ENCODE results near the gene SRRD. TPM values are rescaled to one million over a fixed set of nuclear protein-coding genes. Genes with fewer than 3 reads are reported as not detected.

SRRD gene
- total and polyA plus RNA-seq, 2 of the 8 experiments (the other 6 are each of a cell fraction or from before 2014, with no cell fraction given), result 17.1 to 25.3 TPM

GRCh38 chr22:26437694-26438392 lies 45.8 kb upstream of the SRRD start:
- no peak overlapping the region for H2BK12ac ChIP-seq (ENCODE audit: low read depth, low read length)
- H3K23me2 ChIP-seq (ENCODE audit: low read depth, low read length), result 0 out of 2 replicates have a peak, but pooled peaks cover 2% of the 10 kb centered on the region
- no peak for DNase-seq (ENCODE audit: low read depth in 1 of 2, low spot score in 2 of 2)
- CTCF ChIA-PET (ENCODE audit: partially characterized antibody), result interaction anchor here (0.6 to 3.9 kb wide), 20 partner anchors 9 to 716 kb away, joined by 3 to 23 read pairs (median 4); partner anchors contain the start of gene ASPHD2
- H2BK15ac ChIP-seq (ENCODE audit: low read length), result no peak overlapping the region
- no peak overlapping the region for H3K4me3 ChIP-seq (ENCODE audit: extremely low read depth in 1 of 4, insufficient read depth in 2 of 4, low read depth in 3 of 4, low read length in 4 of 4)
- H3K79me2 ChIP-seq (ENCODE audit: control insufficient read depth in 1 of 2, insufficient read depth in 2 of 2, low read length in 2 of 2), result no peaks in the 10 kb centered on the region; a peak in 1 of 4 replicates
- POLR2A ChIA-PET (ENCODE audit: partially characterized antibody), result interaction anchor here (1.0 to 5.1 kb wide), 5 partner anchors 8 to 68 kb away, joined by 3 to 14 read pairs (median 7); partner anchors contain the start of genes ASPHD2, HPS4 and SRRD
- H3K14ac ChIP-seq (ENCODE audit: insufficient read length), result no peak overlapping the region
- H2AK5ac ChIP-seq (ENCODE audit: low read depth, low read length), result no peak overlapping the region
- peaks cover 12% of the 10 kb centered on the region for H3K79me1 ChIP-seq (ENCODE audit: low read depth, low read length)
- H4K5ac ChIP-seq (ENCODE audit: insufficient read length, low read depth, low read length), result no peak overlapping the region
- H3K4ac ChIP-seq (replicated peaks; ENCODE audit: insufficient read length, low read depth, low read length), result no peak overlapping the region
- 82% methylated on average over 14 of the region's 14 CpGs; no CpG with 5 or more reads in 1 of the 2 experiments for WGBS, 2 experiments (ENCODE audit: extremely low coverage in 1 of 2, insufficient coverage in 1 of 2, insufficient read length in 1 of 2, insufficient replicate concordance in 2 of 2, low coverage in 1 of 2, low lambda C conversion rate in 2 of 2, missing lambda C conversion rate in 1 of 2)
- H3K36me3 ChIP-seq (ENCODE audit: control insufficient read depth in 2 of 4, insufficient read depth in 4 of 4, low read length in 3 of 4), result peaks cover 0 to 7% (median 4%) of the 10 kb centered on the region in 4 experiments; a peak in 4 of 8 replicates
- no peak overlapping the region for H3K4me2 ChIP-seq (ENCODE audit: insufficient read depth in 1 of 2, low read depth in 2 of 2, low read length in 2 of 2)
- H3K9ac ChIP-seq (replicated peaks in 1 of 4; ENCODE audit: extremely low read depth in 1 of 4, low read depth in 3 of 4, low read length in 3 of 4), result no peak overlapping the region
- no peak overlapping the region for H4K91ac ChIP-seq (replicated peaks; ENCODE audit: insufficient read length, low read length)
- no peak overlapping the region for H2AFZ ChIP-seq (ENCODE audit: low read length)
- no peak overlapping the region for H3K56ac ChIP-seq (replicated peaks; ENCODE audit: insufficient read length, low read depth, low read length)
- no peak overlapping the region for H3K23ac ChIP-seq (ENCODE audit: insufficient read length)
- no peak overlapping the region for H2BK120ac ChIP-seq (replicated peaks; ENCODE audit: low read depth, low read length)
- no peak overlapping the region for H2BK5ac ChIP-seq (ENCODE audit: low read depth, low read length)
- H3K27ac ChIP-seq (ENCODE audit: low read depth, low read length), result no peak overlapping the region
- H3K18ac ChIP-seq (ENCODE audit: extremely low read depth, low read length), result no peak overlapping the region
- no peak for FAIRE-seq
- no peak overlapping the region for H2BK20ac ChIP-seq (ENCODE audit: low read length)
- H4K20me1 ChIP-seq (replicated peaks in 1 of 2; ENCODE audit: control insufficient read depth in 1 of 2, insufficient read depth in 2 of 2, low read length in 2 of 2), result peaks cover 1 to 11% of the 10 kb centered on the region in 2 experiments
- no peak overlapping the region; the same call in 1 of the 2 replicates for H4K8ac ChIP-seq (ENCODE audit: extremely low read depth, insufficient read depth, low read length)
- H3K9me3 ChIP-seq (ENCODE audit: insufficient read depth in 2 of 2, low read depth in 1 of 2, low read length in 1 of 2), result no peaks in the 10 kb centered on the region
- H3K4me1 ChIP-seq (replicated peaks in 1 of 4; ENCODE audit: control insufficient read depth in 3 of 4, insufficient read depth in 4 of 4, low read length in 3 of 4), result no peaks in the 10 kb centered on the region
- H3K27me3 ChIP-seq (replicated peaks in 1 of 4; ENCODE audit: control insufficient read depth in 3 of 4, extremely low read depth in 1 of 4, insufficient read depth in 3 of 4, low read length in 3 of 4), result no peaks in the 10 kb centered on the region
- no peak for TF ChIP-seq PHF8 (conservative IDR thresholded peaks at IDR 0.05; ENCODE audit: low read depth, low read length)
- no peak for TF ChIP-seq POU5F1 (IDR thresholded peaks at IDR 0.05; ENCODE audit: low read depth, low read length)
- no peak for TF ChIP-seq KDM5A (IDR thresholded peaks at IDR 0.05; ENCODE audit: low read length)
- TF ChIP-seq RBBP5 (IDR thresholded peaks at IDR 0.05; ENCODE audit: borderline replicate concordance, low read depth, low read length), result no peak
- no peak for TF ChIP-seq SRF (IDR thresholded peaks at IDR 0.05; ENCODE audit: low read depth, low read length)
- no peak for TF ChIP-seq NRF1 (IDR thresholded peaks at IDR 0.05; ENCODE audit: low read depth, low read length)
- TF ChIP-seq CTCF (IDR thresholded peaks at IDR 0.05; ENCODE audit: control extremely low read depth in 1 of 3, insufficient read depth in 1 of 3, low read depth in 1 of 3, low read length in 3 of 3), result peak; percentile 40 to 48 (median 41); a peak in 3 of 4 replicates
- TF ChIP-seq TCF12 (IDR thresholded peaks at IDR 0.05; ENCODE audit: low read depth, low read length), result no peak
- no peak for TF ChIP-seq E2F6 (IDR thresholded peaks at IDR 0.05)
